Measurements from ENCODE around the gene RNF144A. TPM values are rescaled to one million over a fixed set of nuclear protein-coding genes. Genes with fewer than 3 reads are reported as not detected.

The RNF144A gene
- total RNA-seq, 1 experiment from 2014 or later, result 10.6 TPM

DNA sequence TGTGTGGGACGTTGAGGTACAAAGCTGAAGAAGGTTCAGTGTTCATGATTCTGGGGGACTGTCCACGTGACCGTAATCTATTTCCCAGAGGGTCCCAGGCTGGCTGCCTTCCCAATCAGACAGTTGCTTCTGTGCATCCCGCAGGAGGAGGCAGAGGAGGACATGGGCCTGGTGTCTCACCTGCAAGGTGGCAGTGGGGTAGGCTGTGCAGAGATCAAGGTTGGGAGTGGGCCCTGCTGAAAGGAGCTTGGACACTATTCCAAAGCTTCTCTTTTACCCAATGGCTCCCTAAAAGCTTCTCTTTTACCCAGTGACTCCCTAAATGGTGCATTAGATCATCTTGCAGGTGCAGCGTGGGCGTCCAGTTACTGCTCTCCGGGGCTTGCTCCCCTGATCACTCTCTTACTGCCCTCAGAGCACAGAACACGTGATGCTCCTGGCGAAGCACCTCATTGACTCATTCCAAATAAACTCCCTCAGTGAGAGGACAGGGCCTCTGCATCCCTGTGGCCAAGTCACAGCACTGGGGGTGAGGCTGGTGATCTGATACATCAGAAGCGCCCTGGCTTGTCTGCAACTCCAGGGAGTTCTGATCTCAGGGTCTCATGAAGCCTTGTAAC is 41.5 kb downstream of the RNF144A start:
- H3K27ac ChIP-seq (ENCODE audit: insufficient read length, low read depth, low read length), result no peak overlapping the region
- WGBS (ENCODE audit: extremely low coverage, insufficient read length, low lambda C conversion rate), result no CpG with 5 or more reads among the region's 10 CpGs

More for the DNA sequence above, 41.5 kb downstream of the RNF144A start:
- H3K36me3 Mint-ChIP-seq (ENCODE audit: insufficient read depth in 1 of 3, low read depth in 3 of 3), result peaks cover 0 to 4% (median 3%) of the 10 kb centered on the region in 3 experiments; a peak in 1 of 7 replicates
- no peaks in the 10 kb centered on the region for H3K4me1 Mint-ChIP-seq
- no peak overlapping the region for H4K8ac ChIP-seq (replicated peaks; ENCODE audit: insufficient read length, low read depth, low read length)
- H3K23ac ChIP-seq (ENCODE audit: insufficient read length, low read depth, low read length), result no peak overlapping the region
- no peak overlapping the region for H4K5ac ChIP-seq (ENCODE audit: insufficient read length, low read depth, low read length)
- no peak overlapping the region; the same call in 1 of the 2 replicates for H3K14ac ChIP-seq (ENCODE audit: insufficient read depth, low read length)
- no peak overlapping the region for H3K9ac ChIP-seq (ENCODE audit: extremely low read depth, insufficient read length, low read length)
- H3K79me1 ChIP-seq (ENCODE audit: insufficient read depth, low read depth, low read length, poor library complexity, severe bottlenecking), result no peaks in the 10 kb centered on the region
- no peak overlapping the region for H3K56ac ChIP-seq (ENCODE audit: insufficient read length, low read depth, low read length)
- H3K4ac ChIP-seq (ENCODE audit: low read depth, low read length), result no peak overlapping the region
- no peak overlapping the region for H4K91ac ChIP-seq (ENCODE audit: insufficient read length, low read depth, low read length)
- no peaks in the 10 kb centered on the region for H3K9me3 ChIP-seq (ENCODE audit: control insufficient read depth, low read depth, low read length)
- H3K4me3 Mint-ChIP-seq, result no peak overlapping the region
- no peak overlapping the region for H3T11ph ChIP-seq (ENCODE audit: low read length)
- no peak overlapping the region for H2BK15ac ChIP-seq (ENCODE audit: low read depth, low read length)
- H4K20me1 ChIP-seq (ENCODE audit: control insufficient read depth, insufficient read depth, insufficient read length), result no peaks in the 10 kb centered on the region
- H2AFZ ChIP-seq (ENCODE audit: low read length), result no peak overlapping the region
- H3K4me2 ChIP-seq (ENCODE audit: insufficient read depth, insufficient read length, low read length), result no peak overlapping the region
- no peak overlapping the region for H3K18ac ChIP-seq (ENCODE audit: insufficient read length, low read depth, low read length)
- H3K27ac Mint-ChIP-seq, result no peak overlapping the region
- H2BK20ac ChIP-seq (ENCODE audit: low read depth, low read length, poor library complexity, severe bottlenecking), result no peak overlapping the region
- H3K27me3 Mint-ChIP-seq (ENCODE audit: low read depth), result no peaks in the 10 kb centered on the region
- no peak overlapping the region for H2BK120ac ChIP-seq (ENCODE audit: low read depth, low read length, poor library complexity, severe bottlenecking)
- no peaks in the 10 kb centered on the region for H3K27me3 ChIP-seq (ENCODE audit: insufficient read depth, low read length)
- DNase-seq, result no peak
- TF ChIP-seq, protein P1, sequence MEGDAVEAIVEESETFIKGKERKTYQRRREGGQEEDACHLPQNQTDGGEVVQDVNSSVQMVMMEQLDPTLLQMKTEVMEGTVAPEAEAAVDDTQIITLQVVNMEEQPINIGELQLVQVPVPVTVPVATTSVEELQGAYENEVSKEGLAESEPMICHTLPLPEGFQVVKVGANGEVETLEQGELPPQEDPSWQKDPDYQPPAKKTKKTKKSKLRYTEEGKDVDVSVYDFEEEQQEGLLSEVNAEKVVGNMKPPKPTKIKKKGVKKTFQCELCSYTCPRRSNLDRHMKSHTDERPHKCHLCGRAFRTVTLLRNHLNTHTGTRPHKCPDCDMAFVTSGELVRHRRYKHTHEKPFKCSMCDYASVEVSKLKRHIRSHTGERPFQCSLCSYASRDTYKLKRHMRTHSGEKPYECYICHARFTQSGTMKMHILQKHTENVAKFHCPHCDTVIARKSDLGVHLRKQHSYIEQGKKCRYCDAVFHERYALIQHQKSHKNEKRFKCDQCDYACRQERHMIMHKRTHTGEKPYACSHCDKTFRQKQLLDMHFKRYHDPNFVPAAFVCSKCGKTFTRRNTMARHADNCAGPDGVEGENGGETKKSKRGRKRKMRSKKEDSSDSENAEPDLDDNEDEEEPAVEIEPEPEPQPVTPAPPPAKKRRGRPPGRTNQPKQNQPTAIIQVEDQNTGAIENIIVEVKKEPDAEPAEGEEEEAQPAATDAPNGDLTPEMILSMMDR (conservative IDR thresholded peaks at IDR 0.05), result no peak
- no peak overlapping the region for H2AK5ac ChIP-seq (ENCODE audit: insufficient read length, low read length)
- H3K9me3 Mint-ChIP-seq, result no peaks in the 10 kb centered on the region; a peak in 1 of 5 replicates
- H3K79me2 ChIP-seq (ENCODE audit: insufficient read depth, low read length), result no peaks in the 10 kb centered on the region
- H3K4me1 ChIP-seq (ENCODE audit: insufficient read depth, low read length), result no peaks in the 10 kb centered on the region
- H3K23me2 ChIP-seq (ENCODE audit: insufficient read length, low read depth, low read length, poor library complexity, severe bottlenecking), result no peaks in the 10 kb centered on the region
- no peak overlapping the region for H2BK12ac ChIP-seq (ENCODE audit: insufficient read length, low read depth, low read length)
- H2BK5ac ChIP-seq (ENCODE audit: insufficient read length, low read length), result no peak overlapping the region

All from H9 (cell line).